ENCODE results near the gene LIM2.
"Not testable (repeated sequence)": the region's sequence is repeated elsewhere in the genome, so short reads cannot be mapped to it uniquely, and the experiment has no call there.

LIM2 gene, protein sequence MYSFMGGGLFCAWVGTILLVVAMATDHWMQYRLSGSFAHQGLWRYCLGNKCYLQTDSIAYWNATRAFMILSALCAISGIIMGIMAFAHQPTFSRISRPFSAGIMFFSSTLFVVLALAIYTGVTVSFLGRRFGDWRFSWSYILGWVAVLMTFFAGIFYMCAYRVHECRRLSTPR

GRCh38 chr19:51387924-51388389, at the start of gene LIM2:
Gene LIM2 (minus strand): TSS chr19:51387974. CDS start chr19:51387443, 531 bp downstream.
- no peak for DNase-seq (ENCODE audit: low read depth in 2 of 3, low spot score in 2 of 3)

DNA sequence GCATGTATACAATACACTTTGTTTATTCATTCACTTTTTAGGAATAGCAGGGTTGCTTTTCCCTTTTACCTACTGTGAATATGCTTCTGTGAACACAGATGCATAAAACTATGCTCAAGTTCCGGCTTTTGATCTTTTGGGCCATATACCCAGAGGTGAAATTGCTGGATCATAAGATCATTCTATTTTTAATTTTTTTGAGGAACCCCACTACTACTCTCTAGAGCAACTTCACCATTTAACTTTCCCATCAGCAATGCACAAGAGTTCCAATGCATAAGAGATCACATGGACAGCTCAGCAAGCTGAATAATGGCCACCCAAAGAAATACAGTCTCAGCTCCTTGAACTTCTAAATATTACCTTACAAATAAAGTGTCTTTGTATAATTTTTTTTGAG, 46.7 kb upstream of the LIM2 start:
- no peak for DNase-seq (ENCODE audit: low read depth in 2 of 3, low spot score in 2 of 3)

DNA sequence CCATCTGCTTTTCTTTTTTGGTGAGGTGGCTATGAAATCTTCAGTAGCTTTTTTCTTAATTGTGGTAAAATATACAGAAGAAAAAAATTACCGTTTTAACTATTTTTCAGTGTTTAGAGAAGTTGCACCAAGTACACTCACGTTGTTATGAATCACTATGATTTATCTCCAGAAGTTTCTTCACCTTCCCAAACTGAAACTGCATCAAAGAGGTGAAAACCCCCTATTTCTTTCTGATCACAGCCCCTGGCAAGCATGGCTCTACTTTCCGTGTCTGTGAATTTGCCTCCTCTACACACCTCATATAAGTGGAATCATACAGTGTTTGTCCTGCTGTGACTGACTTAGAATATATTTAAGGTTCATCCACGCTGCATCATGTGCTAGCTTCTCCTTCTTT, 45.3 kb upstream of the LIM2 start:
- DNase-seq (ENCODE audit: low read depth in 2 of 3, low spot score in 2 of 3): no peak

- DNase-seq (ENCODE audit: low read depth in 2 of 3, low spot score in 2 of 3): no peak
These were observed 43.4 kb upstream of the LIM2 start for GRCh38 chr19:51431124-51431523.

- no peak for DNase-seq (ENCODE audit: low read depth in 2 of 3, low spot score in 2 of 3)
These were observed 42.4 kb upstream of the LIM2 start for GRCh38 chr19:51430221-51430620.

GRCh38 chr19:51427201-51427600, 39.4 kb upstream of the LIM2 start:
- DNase-seq (ENCODE audit: low read depth in 2 of 3, low spot score in 2 of 3): no peak

GRCh38 chr19:51422053-51422448, 34.3 kb upstream of the LIM2 start:
- DNase-seq (ENCODE audit: low read depth in 2 of 3, low spot score in 2 of 3): peak; percentile 58 to 99 (median 97)

DNA sequence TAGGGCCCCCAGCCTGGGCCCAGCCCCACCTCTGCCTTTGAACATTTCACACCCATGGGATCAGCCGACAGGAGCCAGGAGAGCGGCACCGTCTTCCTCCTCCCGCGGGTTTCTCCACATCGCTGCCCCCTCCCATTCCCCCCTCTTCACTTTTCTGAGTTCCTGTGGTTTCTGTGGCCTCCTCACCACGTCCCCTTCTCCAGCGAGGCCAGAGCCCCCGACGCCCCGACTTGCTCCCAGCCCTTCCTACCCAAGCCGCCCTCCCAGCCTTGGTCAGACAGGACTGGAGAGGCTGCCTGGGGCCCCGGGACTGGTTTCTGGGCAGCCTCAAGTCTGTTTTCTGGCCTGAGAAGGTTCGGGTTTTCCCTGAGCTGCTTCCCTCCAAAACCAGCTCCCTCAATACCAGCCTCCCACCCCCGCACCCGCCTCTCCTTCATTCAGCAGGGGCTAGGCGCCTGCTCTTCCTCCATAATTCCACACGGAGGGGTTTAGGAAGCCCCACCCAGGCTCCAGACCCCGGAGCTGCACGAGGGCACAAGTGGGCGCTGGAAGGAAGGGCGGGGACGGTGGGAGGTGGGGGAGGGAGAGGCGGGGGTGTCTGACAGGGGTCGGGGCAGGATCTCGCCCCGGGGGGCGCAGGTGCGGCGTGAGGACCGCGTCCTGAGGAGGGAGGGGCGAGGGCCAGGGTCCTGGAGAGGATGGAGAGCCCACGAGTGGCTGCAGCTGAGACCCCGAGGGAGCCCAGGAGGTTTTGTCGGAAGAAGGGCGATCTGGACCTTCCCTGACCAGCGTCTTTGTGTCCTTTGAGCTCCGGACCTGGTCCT, 33.7 kb upstream of the LIM2 start:
- DNase-seq (ENCODE audit: low read depth in 2 of 3, low spot score in 2 of 3): no peak

GRCh38 chr19:51420511-51420910, 32.7 kb upstream of the LIM2 start:
- DNase-seq (ENCODE audit: low read depth in 2 of 3, low spot score in 2 of 3): not testable (repeated sequence)

GRCh38 chr19:51418707-51419106, 30.9 kb upstream of the LIM2 start:
- no peak for DNase-seq (ENCODE audit: low read depth in 2 of 3, low spot score in 2 of 3)

- no peak for DNase-seq (ENCODE audit: low read depth in 2 of 3, low spot score in 2 of 3)
These were observed 30.0 kb upstream of the LIM2 start for GRCh38 chr19:51417810-51418157.

GRCh38 chr19:51417107-51417809, 29.5 kb upstream of the LIM2 start, which contains the start of gene SIGLEC10:
Gene SIGLEC10 (minus strand): TSS chr19:51417642. CDS start chr19:51417581, 61 bp downstream.
- peak in 1 of 3 experiments; percentile 31 for DNase-seq (ENCODE audit: low read depth in 2 of 3, low spot score in 2 of 3)

DNA sequence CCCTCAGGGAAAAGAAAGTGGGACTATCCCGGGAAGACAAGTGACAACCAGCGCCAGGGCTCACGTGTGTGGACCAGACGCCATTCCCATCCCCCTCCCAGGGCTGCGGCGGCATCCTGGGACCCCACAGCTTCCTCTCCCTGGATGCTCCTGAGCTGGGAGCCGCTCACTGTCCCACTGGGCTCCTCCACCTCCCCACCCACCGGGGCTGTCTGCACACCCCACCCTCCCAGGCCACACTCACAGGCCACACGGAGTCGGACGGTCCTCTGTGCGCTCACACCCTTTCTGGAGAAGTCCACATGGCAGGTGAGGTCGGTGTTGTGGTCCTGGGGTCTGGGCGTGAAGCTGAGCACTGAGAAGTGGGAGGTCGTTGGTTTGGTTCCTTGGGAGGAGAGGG, 28.6 kb upstream of the LIM2 start:
- not testable (repeated sequence) for DNase-seq (ENCODE audit: low read depth in 2 of 3, low spot score in 2 of 3)

- no peak for DNase-seq (ENCODE audit: low read depth in 2 of 3, low spot score in 2 of 3)
These were observed 27.4 kb upstream of the LIM2 start for GRCh38 chr19:51415187-51415586.

GRCh38 chr19:51410950-51411748, 23.4 kb upstream of the LIM2 start:
- no peak for DNase-seq (ENCODE audit: low read depth in 2 of 3, low spot score in 2 of 3)

DNA sequence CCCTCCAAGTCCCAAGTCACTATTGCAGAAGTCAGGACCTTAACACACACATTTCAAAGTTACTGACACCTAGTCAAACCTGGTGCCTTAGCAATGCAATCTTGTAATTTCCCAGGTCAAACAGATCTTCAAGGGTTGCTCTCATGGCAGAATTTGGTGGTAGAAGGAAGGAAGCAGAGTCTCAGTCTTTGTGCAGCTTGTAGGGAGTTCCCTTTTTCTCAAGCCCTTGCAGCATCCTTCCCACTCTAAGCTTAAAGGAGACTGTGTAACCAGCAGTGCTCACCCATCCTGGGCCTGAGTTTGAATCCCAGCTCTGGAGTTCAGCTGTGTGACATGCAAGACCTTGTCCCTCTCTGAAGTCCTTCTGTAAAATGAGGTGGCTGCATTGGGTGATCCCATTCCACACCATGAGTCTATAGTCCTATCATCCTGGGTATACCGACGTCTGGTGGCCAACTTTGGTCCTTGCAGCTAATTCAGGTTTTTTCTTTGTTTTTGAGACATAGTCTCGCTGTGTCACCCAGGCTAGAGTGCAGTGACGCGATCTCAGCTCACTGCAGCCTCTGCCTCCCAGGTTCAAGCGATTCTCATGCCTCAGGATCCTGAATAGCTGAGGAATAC, 19.8 kb upstream of the LIM2 start:
- DNase-seq (ENCODE audit: low read depth in 2 of 3, low spot score in 2 of 3): no peak

DNA sequence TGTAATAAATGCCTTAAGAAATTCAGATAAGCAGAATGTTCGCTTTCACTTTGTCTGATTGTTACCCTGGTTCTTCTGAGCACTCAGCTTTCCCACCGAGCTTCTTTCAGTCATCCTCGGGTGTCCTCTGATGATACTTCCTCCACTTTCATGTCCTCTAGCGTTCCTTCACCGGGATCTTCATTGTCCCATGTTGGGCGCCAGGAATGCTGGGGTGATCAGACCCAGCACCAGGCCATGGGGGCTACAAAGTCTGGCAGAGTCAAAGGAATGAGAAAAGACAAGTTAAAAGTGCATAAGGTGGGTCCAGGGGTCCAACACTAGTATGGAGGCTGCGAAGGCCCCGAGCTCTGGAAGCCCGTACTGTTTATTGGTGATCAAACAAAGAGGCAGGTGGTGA, 14.3 kb upstream of the LIM2 start:
- no peak for DNase-seq (ENCODE audit: low read depth in 2 of 3, low spot score in 2 of 3)

- not testable (repeated sequence) for DNase-seq (ENCODE audit: low read depth in 2 of 3, low spot score in 2 of 3)
These were observed 12.2 kb upstream of the LIM2 start for GRCh38 chr19:51399936-51400335.

GRCh38 chr19:51399231-51399630, 11.5 kb upstream of the LIM2 start:
- DNase-seq (ENCODE audit: low read depth in 2 of 3, low spot score in 2 of 3): no peak

DNA sequence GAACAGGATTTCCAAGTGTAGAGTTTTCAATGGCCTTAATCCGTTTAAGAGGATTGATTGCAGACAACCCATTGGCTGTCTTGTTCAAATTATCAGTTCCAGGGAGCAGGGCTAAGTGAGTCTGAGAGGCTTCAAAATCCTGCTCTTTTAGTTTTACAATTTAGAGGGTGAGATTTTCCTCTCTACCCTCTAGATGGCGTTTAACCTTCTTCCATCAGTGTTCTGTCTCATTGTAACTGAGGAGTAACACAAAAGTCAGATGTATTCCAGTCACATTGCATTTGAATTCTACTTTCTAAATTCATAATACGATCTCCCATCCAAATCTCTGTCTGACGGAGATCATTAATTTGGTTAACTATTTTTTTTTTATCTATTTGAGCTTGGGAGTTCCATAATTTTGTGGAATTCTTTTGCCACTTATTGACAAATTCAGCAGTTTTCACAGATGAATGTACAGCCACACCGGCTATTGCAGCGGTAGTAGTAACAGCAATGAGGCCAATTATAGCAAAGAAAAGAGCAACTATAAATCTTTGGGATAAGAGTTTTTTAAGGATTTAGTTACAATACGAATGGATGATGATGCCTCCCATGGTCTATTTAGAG, 10.4 kb upstream of the LIM2 start:
- no peak for DNase-seq (ENCODE audit: low read depth in 2 of 3, low spot score in 2 of 3)

Data from activated CD8-positive, alpha-beta memory T cell treated with anti-CD3 and anti-CD28 coated beads for 48 hours (primary cell).